AG10803 (cell line): ENCODE data around the gene WDR37.

Source experiments
- DNase-seq: peaks from one replicate; pipeline ENCODE4 v3.0.0; 2010; ENCODE audit warnings: low read depth
- H3K4me3 ChIP-seq: 2 replicates; pipeline ENCODE4 v1.5.1; 2011; ENCODE audit warnings: mild to moderate bottlenecking, low read length, control low read depth
- CTCF ChIP-seq: conservative IDR thresholded peaks from 2 replicates; pipeline ENCODE4 v1.5.1; 2011; ENCODE audit warnings: mild to moderate bottlenecking, low read length, control low read depth, inconsistent platforms

The WDR37 gene

DNA sequence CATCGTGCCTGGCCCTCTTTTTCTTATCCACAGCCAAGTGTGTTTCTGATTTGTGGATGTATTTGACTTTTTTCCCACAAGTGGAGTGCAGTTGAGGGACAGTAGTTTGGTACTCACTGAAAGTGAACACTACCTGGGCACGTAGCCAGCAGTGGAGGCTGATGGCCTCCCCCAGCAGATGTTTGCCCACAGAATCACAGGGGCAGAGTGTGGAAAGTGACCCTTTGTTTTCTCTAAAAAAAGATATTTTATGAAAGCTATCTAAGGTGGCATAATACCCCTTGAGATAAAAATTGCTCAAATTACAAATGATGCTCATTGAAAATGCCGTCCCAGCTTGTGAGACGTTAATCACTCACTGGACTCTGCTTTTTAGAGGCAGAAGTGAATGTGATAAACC, 29.1 kb downstream of the WDR37 start:
- DNase-seq: no peak
- no peak for TF ChIP-seq CTCF
- H3K4me3 ChIP-seq: no peak overlapping the region

DNA sequence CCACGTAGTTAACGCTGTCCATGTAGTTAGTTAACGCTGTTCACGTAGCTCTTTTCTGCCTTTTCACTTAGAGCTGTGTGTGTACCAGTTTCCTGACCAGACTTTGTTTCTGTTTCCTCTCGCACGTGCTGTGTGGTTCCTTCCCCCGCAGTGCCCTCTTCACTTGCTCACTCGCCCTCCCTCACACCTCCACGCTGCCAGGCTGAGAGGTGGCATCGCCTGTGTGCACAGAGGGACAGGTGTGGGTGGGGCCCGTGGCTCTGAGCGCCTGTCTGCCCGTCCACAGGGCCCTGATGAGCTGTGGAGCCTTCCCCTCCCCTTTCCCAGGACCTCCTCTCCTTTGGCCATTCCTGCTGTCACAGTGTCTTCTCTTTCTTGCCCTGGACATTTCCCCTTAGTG, 30.6 kb downstream of the WDR37 start:
- H3K4me3 ChIP-seq: no peak overlapping the region
- DNase-seq: no peak
- no peak for TF ChIP-seq CTCF

GRCh38 chr10:1089017-1089689, 33.0 kb downstream of the WDR37 start:
- H3K4me3 ChIP-seq: no peak overlapping the region
- no peak for DNase-seq
- no peak for TF ChIP-seq CTCF

DNA sequence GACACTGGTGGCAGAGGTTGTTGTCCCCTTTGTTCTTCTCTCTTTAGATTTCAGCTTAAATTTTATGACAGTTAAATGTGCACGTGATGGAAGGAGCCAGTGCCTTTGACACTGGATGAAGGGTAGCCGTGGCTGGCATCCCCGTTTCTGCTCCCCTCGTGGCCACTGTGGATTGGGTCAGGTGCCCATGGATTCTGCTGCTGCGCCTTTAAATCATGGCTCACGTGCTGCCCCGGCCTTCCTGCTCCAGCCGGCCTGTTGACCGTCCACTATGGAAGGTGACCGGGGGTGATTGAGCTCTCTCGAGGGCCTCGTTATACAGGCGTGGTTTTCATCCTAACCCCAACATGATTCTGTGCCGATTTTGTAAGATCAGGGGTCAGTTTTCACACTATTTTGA, 34.5 kb downstream of the WDR37 start:
- no peak overlapping the region for H3K4me3 ChIP-seq
- no peak for TF ChIP-seq CTCF
- DNase-seq: no peak

DNA sequence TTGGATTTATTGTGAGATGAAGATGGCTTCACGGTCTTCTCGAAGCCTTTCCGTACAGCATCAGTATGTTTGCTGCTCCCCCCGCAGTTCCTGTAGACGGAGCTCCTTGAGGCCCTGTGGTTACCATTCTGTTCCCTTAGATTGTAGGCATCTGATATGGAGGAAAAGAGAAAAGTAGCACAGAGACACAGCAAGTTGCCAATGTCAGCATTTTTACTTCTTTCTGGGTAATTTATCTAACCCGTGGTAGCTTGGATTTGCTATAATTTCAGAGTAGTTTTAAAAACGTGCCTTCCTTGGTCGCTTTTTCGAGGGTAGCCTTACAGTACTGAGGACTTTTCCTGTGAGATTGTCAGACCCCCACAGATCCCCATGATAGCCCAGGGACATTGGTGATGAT, 37.5 kb downstream of the WDR37 start:
- TF ChIP-seq CTCF: no peak
- H3K4me3 ChIP-seq: no peak overlapping the region
- no peak for DNase-seq

GRCh38 chr10:1094112-1095057, 38.2 kb downstream of the WDR37 start:
- no peak overlapping the region for H3K4me3 ChIP-seq
- DNase-seq: no peak
- TF ChIP-seq CTCF: no peak

DNA sequence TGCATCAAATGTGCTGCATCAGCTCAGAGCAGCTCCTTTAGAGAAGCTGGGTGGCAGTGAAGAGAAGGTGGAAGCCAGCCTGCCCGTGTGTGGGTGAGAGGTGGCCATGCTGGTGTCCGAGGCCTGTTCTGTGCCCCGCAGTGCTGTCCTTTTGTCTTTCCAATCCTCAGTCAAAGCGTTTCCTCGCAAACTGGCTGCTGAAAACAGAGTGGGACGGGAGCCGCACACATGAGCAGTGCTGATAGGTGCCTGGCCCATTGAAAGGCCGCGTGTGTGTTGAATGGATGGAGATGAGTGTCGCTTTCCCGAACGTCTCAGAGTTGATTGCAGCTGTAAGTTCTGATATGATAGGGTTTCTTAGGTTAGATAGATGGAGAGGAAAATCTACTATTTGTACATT, 39.3 kb downstream of the WDR37 start:
- no peak for TF ChIP-seq CTCF
- no peak for DNase-seq
- H3K4me3 ChIP-seq: no peak overlapping the region
